Activated CD4-positive, alpha-beta T cell treated with anti-CD3 and anti-CD28 coated beads, Interleukin-2, amount 50 U/mL, for 24 hours (primary cell): ENCODE data around the gene HS6ST2.

Source experiments
- DNase-seq, 2 donors: peaks; one replicate each; pipeline ENCODE4 v3.0.0-alpha.2; 2020; ENCODE audit warnings: low read depth in 1 of 2, low spot score in 1 of 2

Gene HS6ST2

DNA sequence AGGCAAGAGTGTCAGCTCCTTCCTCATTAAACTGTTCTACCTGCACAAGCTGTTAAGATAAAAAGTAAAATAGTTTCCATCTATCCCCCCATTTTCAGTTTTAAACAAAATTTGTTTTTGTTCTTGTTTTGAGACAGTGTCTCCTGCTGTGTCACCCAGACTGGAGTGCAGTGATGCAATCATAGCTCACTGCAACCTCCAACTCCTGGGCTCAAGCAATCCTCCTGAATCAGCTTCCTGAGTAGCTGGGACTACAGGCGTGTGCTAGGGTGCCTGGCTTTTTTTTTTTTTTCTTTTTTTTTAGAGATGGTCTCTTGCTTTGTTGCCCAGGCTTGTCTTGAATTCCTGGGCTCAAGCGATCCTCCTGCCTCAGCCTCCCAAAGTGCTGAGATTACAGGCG is 105.4 kb downstream of the HS6ST2 start:
- no peak for DNase-seq

GRCh38 chrX:132848296-132848970 is 110.0 kb downstream of the HS6ST2 start:
- no peak for DNase-seq

GRCh38 chrX:132843363-132843762 is 115.1 kb downstream of the HS6ST2 start:
- no peak for DNase-seq

DNA sequence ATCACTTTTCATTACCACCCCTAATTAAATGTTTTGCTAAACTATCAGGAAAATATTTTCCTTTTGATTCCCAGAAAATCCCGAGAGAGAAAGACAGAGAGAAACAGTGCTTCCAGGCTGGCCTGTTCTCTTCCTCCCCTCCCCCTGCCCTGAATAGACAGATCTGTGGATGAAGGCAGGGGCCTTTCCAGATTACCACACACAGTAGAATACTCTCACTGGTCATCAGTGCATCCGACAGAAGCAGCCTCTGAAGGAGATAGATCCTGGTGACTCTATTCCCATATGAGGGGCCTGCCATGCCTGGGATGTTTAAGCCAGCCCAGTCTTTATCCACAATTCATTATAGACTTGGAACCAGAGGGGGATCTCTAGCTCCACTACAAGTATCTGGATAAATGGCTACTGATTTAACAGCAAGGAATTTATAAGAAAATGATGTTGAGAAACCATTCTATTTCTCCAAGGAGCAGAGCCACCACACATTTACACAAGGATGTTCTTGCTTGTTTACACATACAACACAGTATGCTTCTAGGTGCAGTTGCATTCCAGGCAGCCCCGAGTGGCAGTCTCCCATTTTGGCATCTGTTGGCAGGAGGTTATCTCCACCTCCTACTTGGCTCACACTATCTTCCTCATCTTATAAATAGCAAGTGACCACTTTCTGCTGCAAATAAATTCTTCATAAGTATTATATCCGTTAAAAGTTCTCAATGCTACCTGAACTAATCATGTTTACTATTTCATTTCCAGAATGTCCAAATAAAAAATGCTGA is 115.8 kb downstream of the HS6ST2 start:
- DNase-seq, result no peak

- DNase-seq, result no peak
Measured at GRCh38 chrX:132837967-132838366, 120.5 kb downstream of the HS6ST2 start.

GRCh38 chrX:132837126-132837525 is 121.3 kb downstream of the HS6ST2 start:
- no peak for DNase-seq

- DNase-seq, result no peak
Measured at GRCh38 chrX:132836471-132836870, 122.0 kb downstream of the HS6ST2 start.

GRCh38 chrX:132834741-132835140 is 123.7 kb downstream of the HS6ST2 start:
- DNase-seq, result no peak

- no peak for DNase-seq
Measured at GRCh38 chrX:132834109-132834508, 124.3 kb downstream of the HS6ST2 start.

- DNase-seq, result no peak
Measured at GRCh38 chrX:132833373-132833772, 125.1 kb downstream of the HS6ST2 start.

DNA sequence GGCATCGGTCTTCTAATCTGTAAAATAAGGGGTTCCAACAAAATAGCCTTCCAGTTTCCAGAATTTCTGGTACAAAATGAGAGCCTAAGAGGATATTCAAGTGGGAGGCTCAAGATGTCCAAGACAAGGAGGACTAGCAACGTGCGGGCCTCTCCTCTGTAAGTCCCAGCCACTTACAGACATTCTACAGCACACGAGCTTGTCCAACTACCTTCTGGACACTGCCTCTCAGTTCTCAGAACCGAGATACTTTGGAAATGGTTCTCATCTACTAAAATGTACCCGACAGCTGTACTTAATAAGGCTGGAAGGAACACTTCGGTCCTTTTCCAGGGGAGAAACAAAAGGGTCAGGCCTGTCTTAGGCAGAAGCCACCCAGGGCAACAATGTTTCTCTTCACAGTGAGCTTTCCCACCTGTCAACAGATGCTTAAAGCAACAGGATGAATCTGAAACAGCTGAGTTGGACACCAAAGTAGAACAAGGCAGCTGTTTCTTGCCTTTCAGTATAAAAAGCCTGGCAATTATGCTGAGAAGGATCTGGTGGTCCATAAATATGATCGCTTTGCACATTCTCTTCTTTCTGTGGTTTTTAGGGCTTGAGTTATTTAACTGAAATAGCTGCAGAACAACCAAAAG is 127.0 kb downstream of the HS6ST2 start:
- DNase-seq, result no peak

DNA sequence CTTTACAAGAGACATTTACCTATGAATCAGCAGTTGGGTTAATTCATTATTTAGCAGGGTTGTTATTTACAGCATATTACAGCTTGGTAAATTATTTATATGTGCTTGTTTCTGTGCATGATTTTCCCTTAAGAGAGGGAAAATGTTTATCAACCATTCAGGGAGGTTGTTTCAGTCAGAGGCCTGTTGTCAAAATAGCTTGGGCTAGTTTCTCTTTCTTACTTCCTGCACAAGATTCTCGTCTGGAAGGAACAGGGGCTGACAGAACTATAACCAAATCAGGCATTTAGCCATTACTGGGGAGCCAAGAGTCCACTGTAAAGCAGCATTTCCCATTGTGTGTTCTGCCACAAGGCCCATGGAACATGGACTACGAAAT is 135.8 kb downstream of the HS6ST2 start:
- no peak for DNase-seq

DNA sequence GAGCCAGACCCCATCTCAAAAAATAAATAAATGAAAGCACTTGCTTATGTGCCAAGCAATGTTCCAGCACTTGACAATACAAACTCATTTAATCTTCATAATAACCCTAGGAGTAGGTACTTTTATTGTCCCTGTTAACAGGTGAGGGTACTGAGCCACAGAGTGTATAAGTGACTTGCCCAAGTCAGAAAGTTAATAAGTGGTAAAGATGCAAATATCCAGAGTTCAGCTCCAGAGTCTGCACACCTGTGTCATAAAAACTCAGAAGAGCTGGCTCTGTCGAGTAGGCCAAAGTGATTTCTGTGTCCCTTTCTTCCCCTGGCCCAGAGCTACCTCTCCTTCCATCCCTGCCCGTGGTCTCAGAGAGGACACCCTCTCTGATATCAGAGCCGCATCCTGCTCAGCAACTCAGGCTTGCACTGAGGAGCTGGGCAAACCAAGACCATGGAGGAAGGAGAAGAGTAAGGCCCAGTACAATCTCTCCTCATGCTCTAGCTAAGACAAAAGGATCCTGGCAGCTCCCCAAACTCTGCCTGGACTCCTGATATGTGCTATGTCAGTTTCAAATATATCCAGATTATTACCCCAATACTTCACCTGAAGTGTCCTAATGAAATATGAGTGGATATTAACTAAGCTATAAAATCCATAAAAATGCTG is 136.3 kb downstream of the HS6ST2 start:
- DNase-seq, result no peak

DNA sequence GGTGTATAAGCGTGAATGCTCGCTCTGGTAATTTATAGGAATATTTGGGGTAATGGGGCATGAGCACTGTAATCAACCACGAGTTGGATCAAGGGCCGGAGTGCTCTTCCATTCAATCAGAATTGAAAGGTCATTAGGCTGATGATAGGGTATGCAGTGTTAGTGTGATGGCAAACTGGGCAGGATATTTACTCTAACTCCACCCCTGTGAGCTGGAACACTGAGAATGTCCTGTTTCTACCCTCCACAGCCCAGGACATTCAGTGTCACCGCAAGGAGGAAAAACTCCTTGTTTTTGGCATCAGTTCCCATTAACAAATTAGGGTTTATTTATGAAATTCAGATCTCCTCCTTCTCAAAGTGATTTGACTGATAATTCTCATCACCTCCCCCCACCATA is 137.8 kb downstream of the HS6ST2 start:
- DNase-seq, result no peak

DNA sequence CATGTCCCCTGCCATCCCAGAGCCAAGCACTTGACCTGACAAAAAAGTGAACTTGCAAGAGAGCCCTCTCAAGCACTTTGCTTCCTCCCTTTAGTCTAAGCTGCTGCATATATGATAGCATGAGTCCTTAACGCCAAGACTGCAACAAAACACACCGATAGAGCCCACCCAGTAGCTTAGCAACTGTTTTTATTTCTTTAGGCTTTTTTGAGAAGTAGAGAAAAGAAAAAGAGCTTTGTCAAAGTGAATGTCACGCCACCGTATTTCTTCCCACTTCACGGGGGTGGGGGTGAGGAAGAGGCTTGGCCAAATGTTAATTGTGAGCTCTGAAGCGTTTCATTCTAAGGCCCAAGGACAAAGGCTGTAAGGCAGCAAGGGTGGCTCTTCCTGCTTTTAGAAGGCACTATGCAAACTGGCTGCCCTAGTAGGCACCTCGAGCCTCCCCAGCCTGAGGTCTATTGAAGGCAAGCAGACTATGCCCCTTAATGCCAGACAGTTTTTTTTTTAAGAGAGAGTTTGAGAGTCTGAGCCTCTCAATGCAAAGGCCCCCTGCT is 138.6 kb downstream of the HS6ST2 start:
- no peak for DNase-seq

GRCh38 chrX:132818638-132819037 is 139.8 kb downstream of the HS6ST2 start:
- no peak for DNase-seq

DNA sequence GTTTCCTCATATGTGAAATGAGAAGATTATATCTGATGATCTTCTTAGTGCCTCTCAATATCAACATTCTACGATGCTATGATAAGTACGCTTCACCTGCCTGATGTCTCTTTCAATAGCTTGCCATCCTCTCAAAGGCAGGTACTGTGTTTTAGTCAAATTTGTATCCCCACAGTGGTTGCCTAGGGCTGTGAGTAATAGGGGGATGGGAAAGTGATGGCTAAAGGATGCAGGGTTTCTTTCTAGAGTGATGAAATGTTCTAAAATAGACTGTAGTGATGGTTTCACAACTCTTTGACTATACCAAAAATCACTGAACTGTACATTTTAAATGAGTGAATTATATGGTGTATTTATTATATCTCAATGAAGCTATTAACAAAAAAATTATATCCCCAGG is 142.8 kb downstream of the HS6ST2 start:
- no peak for DNase-seq

GRCh38 chrX:132810964-132811712 is 147.3 kb downstream of the HS6ST2 start:
- DNase-seq, result no peak

DNA sequence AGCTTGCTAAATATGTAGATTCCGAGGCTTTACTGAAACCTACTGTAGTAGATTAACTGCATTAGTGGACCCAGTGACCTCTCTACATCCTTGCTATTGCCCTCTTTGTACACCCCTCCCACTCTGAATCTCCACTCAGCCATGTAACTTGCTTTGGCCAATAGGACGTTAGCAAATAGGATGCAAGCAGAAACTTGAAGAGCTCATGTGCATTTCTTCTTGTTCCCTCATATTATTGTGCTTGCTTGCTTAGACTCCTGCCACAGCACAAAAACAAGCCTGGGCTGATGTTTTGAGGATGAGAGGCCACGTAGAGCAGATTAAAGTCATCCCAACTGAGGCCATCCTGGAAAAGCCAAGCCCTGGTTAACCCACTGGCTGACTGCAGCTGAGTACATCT is 147.9 kb downstream of the HS6ST2 start:
- DNase-seq, result no peak

GRCh38 chrX:132809581-132809980 is 148.8 kb downstream of the HS6ST2 start:
- DNase-seq, result no peak
